Spleen (tissue), 7 donors: ENCODE data around the gene RBM22.

Experiments used
- CTCF ChIP-seq, 11 experiments: fragments of 200-600 bp in 7 of 11; fragments of 450-650 bp in 4 of 11; sonication (generic) in 4 of 11; IDR thresholded peaks in 8 of 11; conservative IDR thresholded peaks in 3 of 11; 1 replicate in 7 of 11; 2 replicates in 4 of 11; pipeline versions ENCODE4 v1.4.0 to v1.8.0; 2016 to 2021; ENCODE audit warnings: antibody characterized with exemption in 11 of 11, inconsistent platforms in 4 of 11, mild to moderate bottlenecking in 1 of 11
- POLR2A ChIP-seq, 3 donors: fragments of 450-650 bp; IDR thresholded peaks; one replicate each; pipeline ENCODE4 v1.5.1; 2017; ENCODE audit warnings: antibody characterized with exemption in 3 of 3, mild to moderate bottlenecking in 1 of 3
- donor health status: DM: no; HTN: no; CAD: no; lungs with moderate emphysema.
- donor health status: DM: no; HTN: no; CAD: no.
- donor health status: DM: no; HTN: no; CAD: no.

- no peak for TF ChIP-seq CTCF (IDR thresholded peaks at IDR 0.05 in 8 of 11, conservative IDR thresholded peaks at IDR 0.05 in 3 of 11)
- no peak for TF ChIP-seq POLR2A (IDR thresholded peaks at IDR 0.05)
Measured at GRCh38 chr5:150659360-150660107, 41.3 kb downstream of the RBM22 start.
